ENCODE results near the gene CDC16. TPM values are rescaled to one million over a fixed set of nuclear protein-coding genes. Genes with fewer than 3 reads are reported as not detected.

The CDC16 gene
- total and polyA plus RNA-seq, 9 of the 15 experiments (the other 6 are each of a cell fraction or from before 2014, with no cell fraction given) = 23.2 to 102 (median 51.6) TPM

DNA sequence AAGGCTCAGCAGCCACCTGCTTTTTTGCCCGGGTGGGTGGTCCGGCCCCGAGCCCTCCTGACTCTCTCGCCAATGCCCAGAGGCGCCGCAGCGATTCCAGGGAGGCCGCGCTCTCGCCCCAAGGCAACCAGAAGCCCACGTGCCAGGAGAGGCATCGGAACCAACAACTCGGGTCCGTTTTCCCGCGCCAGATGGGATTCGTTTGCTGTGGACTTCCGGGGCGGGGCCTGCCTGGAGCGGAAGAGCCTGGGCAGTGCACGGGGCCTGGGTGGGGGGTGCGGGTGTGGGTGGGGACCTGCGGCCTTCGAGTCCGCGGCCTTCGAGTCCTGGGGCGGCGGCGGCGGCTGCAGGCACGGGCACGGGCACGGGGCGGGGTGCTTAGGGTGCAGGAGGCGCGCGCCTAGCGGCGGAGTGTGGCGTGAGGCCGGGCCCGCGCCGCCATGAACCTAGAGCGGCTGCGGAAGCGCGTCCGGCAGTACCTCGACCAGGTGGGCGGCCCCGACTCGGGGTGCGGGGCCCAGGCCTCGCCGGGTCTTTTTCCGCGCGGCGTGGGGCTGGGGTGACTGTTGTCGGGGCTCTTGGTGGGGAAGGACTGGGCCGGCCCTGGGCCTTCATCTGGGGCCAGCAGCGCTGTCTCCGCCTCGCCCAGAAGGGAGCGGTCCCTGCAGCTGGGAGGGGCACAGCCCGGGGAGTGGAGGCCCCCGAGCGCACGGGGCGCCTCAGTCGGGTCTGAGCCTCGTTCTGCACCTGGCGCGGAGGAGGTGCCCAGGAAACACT, at the start of gene CDC16 (continued):
- TF ChIP-seq, protein P1, sequence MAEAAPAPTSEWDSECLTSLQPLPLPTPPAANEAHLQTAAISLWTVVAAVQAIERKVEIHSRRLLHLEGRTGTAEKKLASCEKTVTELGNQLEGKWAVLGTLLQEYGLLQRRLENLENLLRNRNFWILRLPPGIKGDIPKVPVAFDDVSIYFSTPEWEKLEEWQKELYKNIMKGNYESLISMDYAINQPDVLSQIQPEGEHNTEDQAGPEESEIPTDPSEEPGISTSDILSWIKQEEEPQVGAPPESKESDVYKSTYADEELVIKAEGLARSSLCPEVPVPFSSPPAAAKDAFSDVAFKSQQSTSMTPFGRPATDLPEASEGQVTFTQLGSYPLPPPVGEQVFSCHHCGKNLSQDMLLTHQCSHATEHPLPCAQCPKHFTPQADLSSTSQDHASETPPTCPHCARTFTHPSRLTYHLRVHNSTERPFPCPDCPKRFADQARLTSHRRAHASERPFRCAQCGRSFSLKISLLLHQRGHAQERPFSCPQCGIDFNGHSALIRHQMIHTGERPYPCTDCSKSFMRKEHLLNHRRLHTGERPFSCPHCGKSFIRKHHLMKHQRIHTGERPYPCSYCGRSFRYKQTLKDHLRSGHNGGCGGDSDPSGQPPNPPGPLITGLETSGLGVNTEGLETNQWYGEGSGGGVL (CRISPR knock-in tag; IDR thresholded peaks at IDR 0.05) = no peak
- no peak for TF ChIP-seq ZBTB17 (CRISPR knock-in tag; IDR thresholded peaks at IDR 0.05)
- peak; percentile 94 for TF ChIP-seq GABPB1 (CRISPR knock-in tag; IDR thresholded peaks at IDR 0.05)
- TF ChIP-seq SFPQ (IDR thresholded peaks at IDR 0.05; ENCODE audit: low read depth, low read length) = no peak
- peak; percentile 84; the same call in 1 of the 2 replicates for TF ChIP-seq PHF8 (IDR thresholded peaks at IDR 0.05; ENCODE audit: borderline replicate concordance, low read length)
- TF ChIP-seq NR1H2 (CRISPR knock-in tag; IDR thresholded peaks at IDR 0.05) = peak; percentile 66; the same call in 1 of the 2 replicates
- TF ChIP-seq JUN (IDR thresholded peaks at IDR 0.05; ENCODE audit: borderline replicate concordance, low read depth, low read length) = no peak
- no peak for TF ChIP-seq JUN (CRISPR knock-in tag; IDR thresholded peaks at IDR 0.05; ENCODE audit: borderline replicate concordance)
- TF ChIP-seq MCM3 (IDR thresholded peaks at IDR 0.05) = no peak
- TF ChIP-seq, protein P2, sequence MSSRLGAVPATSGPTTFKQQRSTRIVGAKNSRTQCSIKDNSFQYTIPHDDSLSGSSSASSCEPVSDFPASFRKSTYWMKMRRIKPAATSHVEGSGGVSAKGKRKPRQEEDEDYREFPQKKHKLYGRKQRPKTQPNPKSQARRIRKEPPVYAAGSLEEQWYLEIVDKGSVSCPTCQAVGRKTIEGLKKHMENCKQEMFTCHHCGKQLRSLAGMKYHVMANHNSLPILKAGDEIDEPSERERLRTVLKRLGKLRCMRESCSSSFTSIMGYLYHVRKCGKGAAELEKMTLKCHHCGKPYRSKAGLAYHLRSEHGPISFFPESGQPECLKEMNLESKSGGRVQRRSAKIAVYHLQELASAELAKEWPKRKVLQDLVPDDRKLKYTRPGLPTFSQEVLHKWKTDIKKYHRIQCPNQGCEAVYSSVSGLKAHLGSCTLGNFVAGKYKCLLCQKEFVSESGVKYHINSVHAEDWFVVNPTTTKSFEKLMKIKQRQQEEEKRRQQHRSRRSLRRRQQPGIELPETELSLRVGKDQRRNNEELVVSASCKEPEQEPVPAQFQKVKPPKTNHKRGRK (tag; IDR thresholded peaks at IDR 0.05) = no peak
- TF ChIP-seq, protein P3, sequence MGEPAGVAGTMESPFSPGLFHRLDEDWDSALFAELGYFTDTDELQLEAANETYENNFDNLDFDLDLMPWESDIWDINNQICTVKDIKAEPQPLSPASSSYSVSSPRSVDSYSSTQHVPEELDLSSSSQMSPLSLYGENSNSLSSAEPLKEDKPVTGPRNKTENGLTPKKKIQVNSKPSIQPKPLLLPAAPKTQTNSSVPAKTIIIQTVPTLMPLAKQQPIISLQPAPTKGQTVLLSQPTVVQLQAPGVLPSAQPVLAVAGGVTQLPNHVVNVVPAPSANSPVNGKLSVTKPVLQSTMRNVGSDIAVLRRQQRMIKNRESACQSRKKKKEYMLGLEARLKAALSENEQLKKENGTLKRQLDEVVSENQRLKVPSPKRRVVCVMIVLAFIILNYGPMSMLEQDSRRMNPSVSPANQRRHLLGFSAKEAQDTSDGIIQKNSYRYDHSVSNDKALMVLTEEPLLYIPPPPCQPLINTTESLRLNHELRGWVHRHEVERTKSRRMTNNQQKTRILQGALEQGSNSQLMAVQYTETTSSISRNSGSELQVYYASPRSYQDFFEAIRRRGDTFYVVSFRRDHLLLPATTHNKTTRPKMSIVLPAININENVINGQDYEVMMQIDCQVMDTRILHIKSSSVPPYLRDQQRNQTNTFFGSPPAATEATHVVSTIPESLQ (CRISPR knock-in tag; IDR thresholded peaks at IDR 0.05) = no peak
- TF ChIP-seq, protein P4, sequence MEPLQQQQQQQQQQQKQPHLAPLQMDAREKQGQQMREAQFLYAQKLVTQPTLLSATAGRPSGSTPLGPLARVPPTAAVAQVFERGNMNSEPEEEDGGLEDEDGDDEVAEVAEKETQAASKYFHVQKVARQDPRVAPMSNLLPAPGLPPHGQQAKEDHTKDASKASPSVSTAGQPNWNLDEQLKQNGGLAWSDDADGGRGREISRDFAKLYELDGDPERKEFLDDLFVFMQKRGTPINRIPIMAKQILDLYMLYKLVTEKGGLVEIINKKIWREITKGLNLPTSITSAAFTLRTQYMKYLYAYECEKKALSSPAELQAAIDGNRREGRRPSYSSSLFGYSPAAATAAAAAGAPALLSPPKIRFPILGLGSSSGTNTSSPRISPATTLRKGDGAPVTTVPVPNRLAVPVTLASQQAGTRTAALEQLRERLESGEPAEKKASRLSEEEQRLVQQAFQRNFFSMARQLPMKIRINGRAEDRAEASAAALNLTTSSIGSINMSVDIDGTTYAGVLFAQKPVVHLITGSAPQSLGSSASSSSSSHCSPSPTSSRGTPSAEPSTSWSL (CRISPR knock-in tag; IDR thresholded peaks at IDR 0.05; ENCODE audit: borderline replicate concordance) = no peak
- TF ChIP-seq RBM17 (IDR thresholded peaks at IDR 0.05; ENCODE audit: borderline replicate concordance, low read depth, low read length) = no peak
- TF ChIP-seq CCNT2 (IDR thresholded peaks at IDR 0.05; ENCODE audit: borderline replicate concordance, extremely low read depth, insufficient read length, low read depth, low read length) = peak; percentile 37
- no peak for TF ChIP-seq RUNX1 (IDR thresholded peaks at IDR 0.05; ENCODE audit: low read depth)
